Neural progenitor cell (in vitro differentiated cells): Measurements from ENCODE around the gene MAGOHB.

Experiments used
- CTCF ChIP-seq: fragments of 200-600 bp; sonication (generic); IDR thresholded peaks from 2 replicates; pipeline ENCODE4 v1.5.1; 2017; ENCODE audit warnings: antibody characterized with exemption, mild to moderate bottlenecking
- EZH2 ChIP-seq: fragments of 200-600 bp; sonication (generic); IDR thresholded peaks from 2 replicates; pipeline ENCODE4 v1.6.1; 2017; ENCODE audit warnings: antibody characterized with exemption, mild to moderate bottlenecking, moderate library complexity
- EZH2phosphoT487 ChIP-seq: fragments of 200-600 bp; sonication (generic); IDR thresholded peaks from 2 replicates; pipeline ENCODE4 v1.6.1; 2017; ENCODE audit warnings: antibody characterized with exemption

- no peak for TF ChIP-seq CTCF
- no peak for TF ChIP-seq EZH2
- no peak for TF ChIP-seq EZH2phosphoT487
Observed at GRCh38 chr12:10661338-10661737, 47.9 kb upstream of the MAGOHB start.
